ENCODE measurements around the gene SH2D3C. TPM values are rescaled to one million over a fixed set of nuclear protein-coding genes. Genes with fewer than 3 reads are reported as not detected.

SH2D3C gene
- total RNA-seq, 4 donors from 2014 or later = 7.1 to 33.6 (median 17.2) TPM

GRCh38 chr9:127753148-127753547 lies 25.3 kb downstream of the SH2D3C start:
- DNase-seq (ENCODE audit: low spot score) (no peak), ATAC-seq (ENCODE audit: low FRiP score) (no peak)
- no peak for TF ChIP-seq CTCF (IDR thresholded peaks at IDR 0.05)

DNA sequence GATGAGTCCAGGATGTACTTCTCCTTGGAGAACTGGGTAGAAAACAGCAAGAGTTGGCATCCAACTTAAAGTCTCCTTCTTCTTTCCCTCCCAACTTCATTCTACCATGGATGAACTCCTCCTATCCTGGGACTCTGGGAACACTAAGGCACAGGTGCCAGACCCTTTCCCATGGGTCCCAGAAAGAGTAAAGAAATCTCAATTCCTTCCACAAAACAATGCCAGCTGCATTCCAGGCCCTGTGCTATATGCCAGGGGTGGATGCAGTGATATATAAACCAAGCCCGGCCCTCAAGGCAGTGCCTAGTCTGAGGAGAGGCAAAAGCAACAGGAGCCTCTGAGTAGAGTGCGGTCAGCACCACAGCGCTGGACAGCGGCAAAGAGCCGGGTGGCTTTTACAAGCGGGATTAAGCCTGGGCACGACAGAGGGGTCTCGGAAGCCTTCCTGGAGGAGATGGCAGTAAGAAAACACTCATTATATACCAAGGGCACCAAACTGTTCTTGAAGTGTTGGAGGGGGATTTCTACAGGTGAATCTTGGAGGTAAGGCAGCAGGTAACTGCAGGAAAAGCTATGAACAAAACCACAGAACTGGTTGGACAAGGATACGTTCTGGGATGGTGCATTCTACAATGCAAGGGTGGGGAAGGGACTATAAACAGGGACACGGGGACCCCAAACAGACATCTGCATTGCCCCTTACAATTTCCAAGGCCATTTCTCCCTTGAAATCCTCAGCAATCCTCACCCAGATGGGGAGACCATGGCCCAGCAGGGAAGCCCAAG lies 27.0 kb downstream of the SH2D3C start:
- no peak for DNase-seq (ENCODE audit: low spot score)
- ATAC-seq (ENCODE audit: low FRiP score) = no peak
- TF ChIP-seq CTCF (IDR thresholded peaks at IDR 0.05) = no peak

DNA sequence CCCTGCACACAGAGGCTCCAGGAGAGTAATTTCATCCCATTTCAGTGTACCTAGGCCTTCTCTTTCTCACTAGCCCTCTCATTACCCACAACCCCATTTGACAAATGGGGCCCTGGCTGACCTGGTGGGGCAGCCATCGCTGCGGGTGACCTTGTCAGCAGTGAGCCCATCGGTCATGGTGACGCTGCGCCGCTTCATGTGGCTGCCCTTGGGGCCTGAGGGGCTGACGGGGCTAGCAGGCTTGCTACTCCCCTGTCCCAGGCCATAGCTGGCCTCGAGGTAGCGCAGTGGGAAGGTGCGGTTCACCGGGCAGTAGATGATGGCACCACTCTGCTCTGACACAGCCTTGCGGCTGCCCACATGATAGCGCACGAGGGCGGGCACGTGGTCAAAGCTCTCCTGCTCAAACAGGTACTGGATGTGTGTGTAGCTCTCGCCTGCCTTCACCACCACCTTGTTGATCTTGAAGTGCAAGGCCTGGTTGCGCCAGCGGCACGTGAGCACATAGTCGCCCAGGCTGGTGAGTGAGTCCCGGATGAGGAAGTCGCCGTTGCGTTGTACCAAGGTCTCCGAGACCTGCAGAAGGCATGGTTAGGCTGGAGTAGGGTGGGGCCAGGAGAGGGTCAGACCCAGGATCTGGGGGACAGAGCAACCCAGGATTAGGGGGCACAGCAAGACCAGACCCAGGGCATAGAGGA lies 29.2 kb downstream of the SH2D3C start:
- TF ChIP-seq CTCF (IDR thresholded peaks at IDR 0.05) = no peak
- DNase-seq (ENCODE audit: low spot score) = no peak

DNA sequence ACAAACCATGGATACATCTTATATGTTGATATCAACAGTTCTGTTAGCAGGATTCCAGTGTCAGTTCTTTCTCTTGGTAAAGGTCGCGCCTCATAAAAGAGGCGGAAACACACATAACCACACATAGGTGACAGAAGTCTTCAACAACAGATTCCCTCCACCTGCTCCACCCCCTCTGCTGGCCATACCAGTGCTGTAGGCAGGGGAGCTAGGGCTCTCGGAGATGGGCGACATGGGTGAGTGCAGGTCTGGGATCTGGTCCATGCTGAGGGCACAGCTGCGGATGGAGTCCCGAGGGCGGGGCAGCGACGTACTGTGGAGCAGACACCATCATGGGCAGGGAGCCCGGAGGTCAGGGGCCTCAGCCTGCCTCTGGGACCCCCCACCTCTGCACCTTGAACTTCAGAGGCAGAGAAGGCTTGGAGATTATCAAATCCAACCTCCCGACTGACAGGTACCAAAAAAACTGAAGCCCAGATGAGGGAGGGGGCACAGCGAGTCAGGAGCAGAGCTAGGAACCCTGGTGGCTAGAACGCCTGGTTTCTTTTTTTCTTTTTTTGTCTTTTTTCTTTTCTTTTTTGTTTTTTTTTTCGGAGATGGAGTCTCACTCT lies 31.4 kb downstream of the SH2D3C start:
- DNase-seq (ENCODE audit: low spot score) = no peak
- no peak for ATAC-seq (ENCODE audit: low FRiP score)
- TF ChIP-seq CTCF (IDR thresholded peaks at IDR 0.05) = no peak

More for the DNA sequence above, 29.2 kb downstream of the SH2D3C start:
- ATAC-seq (ENCODE audit: low FRiP score) = peak; percentile 29

DNA sequence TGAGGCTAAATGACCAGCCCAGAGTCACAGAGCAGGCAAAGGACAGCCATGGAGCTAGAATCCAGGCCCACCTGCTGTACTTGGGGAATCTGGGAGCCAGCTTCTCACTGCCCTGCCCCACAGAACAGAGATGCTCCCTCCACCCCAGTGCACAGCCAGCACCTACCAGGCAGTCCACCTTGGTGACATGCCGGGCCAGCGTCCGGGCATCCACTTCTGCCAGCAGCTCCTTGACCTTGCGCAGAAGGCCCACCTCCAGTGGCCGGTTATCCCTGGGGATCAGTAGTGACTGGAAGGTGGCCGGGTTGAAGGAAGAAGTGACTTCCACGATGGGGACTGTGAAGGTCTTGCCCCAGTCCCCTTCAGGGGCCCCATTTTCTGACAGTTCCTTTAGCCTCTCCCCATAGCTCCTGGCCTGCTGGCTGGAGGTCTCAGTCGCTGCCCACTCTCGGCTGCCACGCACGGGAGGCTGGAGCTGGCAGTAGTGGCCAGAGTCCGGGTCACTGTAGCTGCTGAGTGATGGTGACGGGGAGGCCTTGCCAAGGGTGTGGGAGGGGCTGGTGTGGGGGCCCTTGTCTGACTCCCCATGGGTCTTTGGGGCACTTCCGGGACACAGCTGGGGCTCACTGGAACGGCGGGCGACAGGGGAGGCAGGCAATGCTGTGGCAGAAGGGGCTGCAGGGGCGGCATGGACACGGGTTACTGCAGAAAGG lies 33.9 kb downstream of the SH2D3C start:
- DNase-seq (ENCODE audit: low spot score) (no peak), ATAC-seq (ENCODE audit: low FRiP score) (no peak)
- TF ChIP-seq CTCF (IDR thresholded peaks at IDR 0.05) = no peak

DNA sequence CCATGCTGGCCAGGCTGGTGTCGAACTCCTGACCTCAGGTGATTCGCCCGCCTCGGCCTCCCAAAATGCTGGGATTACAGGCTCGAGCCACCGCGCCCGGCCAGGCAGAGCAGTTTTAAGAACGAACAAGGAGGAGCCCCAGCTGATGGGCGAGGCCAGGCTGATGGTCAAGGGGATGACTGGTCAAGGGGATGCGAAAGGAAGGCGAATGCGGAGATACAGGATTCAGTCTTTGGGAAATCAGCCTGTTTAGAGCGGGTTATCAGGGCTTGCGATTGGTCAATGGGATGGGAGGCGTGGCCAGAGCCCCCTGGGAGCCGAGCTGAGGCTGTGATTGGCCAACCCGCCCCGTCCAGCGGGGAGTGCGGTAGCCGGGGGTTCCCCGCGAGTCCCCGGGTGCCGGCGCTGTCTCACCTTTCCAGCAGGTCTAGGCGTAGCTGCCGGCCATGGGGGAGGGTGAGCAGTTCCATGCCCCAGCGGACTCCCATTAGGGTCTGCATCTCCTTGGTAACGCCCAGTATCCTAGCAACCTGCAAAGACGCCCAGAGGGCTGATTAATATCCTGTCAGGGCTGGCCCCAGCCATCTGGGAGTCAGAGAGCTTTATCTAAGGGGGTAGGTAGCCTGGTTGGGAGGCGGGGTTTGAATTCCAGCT lies 35.9 kb downstream of the SH2D3C start:
- TF ChIP-seq CTCF (IDR thresholded peaks at IDR 0.05) = no peak
- ATAC-seq (ENCODE audit: low FRiP score) (peak; percentile 63), DNase-seq (ENCODE audit: low spot score) (no peak)

All from omental fat pad (tissue), 4 donors.